ENCODE data around the gene WNT11.

WNT11 gene

GRCh38 chr11:76242004-76242779 is 35.9 kb upstream of the WNT11 start:
- ATAC-seq, result no peak
- no peak overlapping the region for H3K4me3 Mint-ChIP-seq
- no peak for DNase-seq
- no peaks in the 10 kb centered on the region for H3K4me1 Mint-ChIP-seq
- no peak overlapping the region for H3K27ac Mint-ChIP-seq
- H3K27me3 Mint-ChIP-seq, result peaks cover 7% of the 10 kb centered on the region
- no peaks in the 10 kb centered on the region for H3K9me3 Mint-ChIP-seq

DNA sequence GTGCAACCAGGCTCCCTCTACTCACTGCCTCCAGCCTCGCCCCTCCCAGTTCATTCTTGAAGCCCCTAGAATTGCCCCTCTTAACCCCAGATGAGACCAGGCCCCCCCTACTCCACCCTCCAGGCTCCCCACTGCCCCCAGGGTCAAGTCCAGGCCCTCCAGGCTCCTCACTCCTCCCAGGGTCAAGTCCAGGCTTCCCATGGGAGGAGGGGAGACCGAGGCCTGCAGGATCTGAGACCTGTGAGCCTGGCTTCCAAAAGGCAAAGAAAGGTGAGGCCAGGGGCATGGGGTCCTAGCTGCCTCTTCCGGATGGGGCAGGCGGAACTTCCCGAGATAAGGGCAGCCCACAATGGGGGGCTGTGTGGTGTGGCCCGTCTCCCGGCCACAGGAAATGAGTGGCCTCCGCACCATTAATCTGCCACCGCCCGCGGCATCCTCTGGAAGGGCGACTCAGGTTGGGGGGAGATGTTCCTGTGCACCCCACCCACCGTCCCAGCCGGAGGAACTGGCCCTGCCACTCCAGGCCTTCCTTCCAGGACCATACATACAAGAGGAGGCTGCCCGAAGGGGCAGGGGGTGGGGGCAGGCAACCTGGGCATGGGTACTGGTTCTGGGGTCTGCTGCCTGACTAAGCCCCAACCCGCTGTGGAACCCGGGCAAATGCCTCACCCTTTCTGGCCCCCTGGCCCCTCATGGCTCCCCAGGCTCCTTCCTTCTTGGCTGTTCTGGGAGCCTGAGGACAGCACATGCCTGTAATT is 35.1 kb upstream of the WNT11 start:
- DNase-seq (no peak), ATAC-seq (no peak)
- Mint-ChIP-seq H3K4me3 (no peak overlapping the region), H3K27me3 (peaks cover 7% of the 10 kb centered on the region), H3K27ac (no peak overlapping the region), H3K9me3 (no peaks in the 10 kb centered on the region), H3K4me1 (peaks cover 7% of the 10 kb centered on the region)

DNA sequence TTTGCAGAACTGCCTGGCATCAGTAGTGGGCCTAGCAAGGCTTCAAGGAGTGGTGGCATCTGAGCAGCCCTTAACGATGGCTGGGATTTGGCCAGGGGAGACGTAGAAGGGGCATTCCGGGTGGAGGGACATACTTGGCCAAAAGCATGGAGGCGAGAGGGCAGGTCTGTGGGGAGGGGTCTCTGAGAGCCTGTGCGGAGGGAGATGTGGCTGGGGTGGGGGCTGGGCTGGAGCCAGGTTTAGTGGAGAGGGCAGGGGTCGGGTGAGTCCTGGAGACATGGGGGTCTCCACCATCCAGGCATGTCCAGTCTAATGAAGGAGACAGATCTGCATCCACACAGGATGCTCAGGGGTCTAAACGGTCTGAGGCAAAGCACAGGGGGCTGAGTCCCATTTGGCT is 34.4 kb upstream of the WNT11 start:
- no peak for DNase-seq
- Mint-ChIP-seq H3K9me3 (no peaks in the 10 kb centered on the region), H3K27me3 (peaks cover 7% of the 10 kb centered on the region), H3K4me3 (no peak overlapping the region), H3K27ac (no peak overlapping the region), H3K4me1 (peaks cover 15% of the 10 kb centered on the region)
- no peak for ATAC-seq

GRCh38 chr11:76240161-76240540 is 33.8 kb upstream of the WNT11 start:
- peaks cover 7% of the 10 kb centered on the region for H3K27me3 Mint-ChIP-seq
- ATAC-seq (no peak), DNase-seq (no peak)
- H3K9me3 Mint-ChIP-seq, result no peaks in the 10 kb centered on the region
- peaks cover 20% of the 10 kb centered on the region for H3K4me1 Mint-ChIP-seq
- H3K27ac Mint-ChIP-seq, result no peak overlapping the region
- no peak overlapping the region for H3K4me3 Mint-ChIP-seq

DNA sequence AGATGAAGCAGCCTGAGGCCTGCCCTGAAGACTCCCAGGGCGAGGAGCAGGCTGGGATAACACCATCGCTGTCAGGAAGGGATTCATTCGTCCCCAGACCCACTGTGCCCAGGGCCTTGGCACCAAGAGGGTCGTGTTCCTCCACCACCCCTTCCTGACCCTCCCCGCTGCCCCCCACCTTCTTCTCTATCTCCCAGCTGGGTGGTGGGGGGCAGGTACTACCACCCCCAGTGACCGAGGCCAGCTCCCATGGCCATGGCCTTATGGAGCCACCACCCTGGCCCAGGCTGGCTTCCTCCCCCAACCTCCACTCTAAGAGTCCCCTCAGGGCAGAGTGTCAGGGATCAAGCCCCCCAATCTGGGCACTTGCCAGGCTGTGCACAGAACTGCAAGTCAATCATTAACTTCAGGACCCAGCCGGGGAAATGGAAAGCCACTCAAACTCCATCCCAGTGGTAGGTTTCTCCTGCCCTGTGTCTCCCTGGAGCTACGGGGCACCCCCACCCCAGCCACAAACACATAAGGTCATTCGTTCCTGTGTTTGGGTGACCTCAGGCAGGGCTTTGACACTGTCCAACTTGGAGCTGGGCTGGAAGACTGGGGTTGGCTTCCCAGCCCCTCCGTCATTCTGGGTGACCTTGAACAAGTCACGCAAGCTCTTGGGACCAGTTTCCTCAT is 33.3 kb upstream of the WNT11 start:
- Mint-ChIP-seq H3K4me3 (no peak overlapping the region), H3K27ac (no peak overlapping the region), H3K27me3 (peaks cover 7% of the 10 kb centered on the region), H3K4me1 (peaks cover 25% of the 10 kb centered on the region), H3K9me3 (no peaks in the 10 kb centered on the region)
- ATAC-seq (no peak), DNase-seq (no peak)

GRCh38 chr11:76238551-76238950 is 32.2 kb upstream of the WNT11 start:
- H3K4me3 Mint-ChIP-seq, result no peak overlapping the region
- H3K27ac Mint-ChIP-seq, result no peak overlapping the region

GRCh38 chr11:76237914-76238313 is 31.6 kb upstream of the WNT11 start:
- Mint-ChIP-seq H3K9me3 (no peaks in the 10 kb centered on the region), H3K4me3 (no peak overlapping the region), H3K4me1 (peaks cover 42% of the 10 kb centered on the region), H3K27me3 (peaks cover 10% of the 10 kb centered on the region), H3K27ac (no peak overlapping the region)
- no peak for DNase-seq
- ATAC-seq, result no peak

More at GRCh38 chr11:76238551-76238950, 32.2 kb upstream of the WNT11 start:
- H3K27me3 Mint-ChIP-seq, result peaks cover 10% of the 10 kb centered on the region
- no peaks in the 10 kb centered on the region for H3K9me3 Mint-ChIP-seq
- no peak for ATAC-seq
- H3K4me1 Mint-ChIP-seq, result peaks cover 36% of the 10 kb centered on the region
- DNase-seq, result no peak

DNA sequence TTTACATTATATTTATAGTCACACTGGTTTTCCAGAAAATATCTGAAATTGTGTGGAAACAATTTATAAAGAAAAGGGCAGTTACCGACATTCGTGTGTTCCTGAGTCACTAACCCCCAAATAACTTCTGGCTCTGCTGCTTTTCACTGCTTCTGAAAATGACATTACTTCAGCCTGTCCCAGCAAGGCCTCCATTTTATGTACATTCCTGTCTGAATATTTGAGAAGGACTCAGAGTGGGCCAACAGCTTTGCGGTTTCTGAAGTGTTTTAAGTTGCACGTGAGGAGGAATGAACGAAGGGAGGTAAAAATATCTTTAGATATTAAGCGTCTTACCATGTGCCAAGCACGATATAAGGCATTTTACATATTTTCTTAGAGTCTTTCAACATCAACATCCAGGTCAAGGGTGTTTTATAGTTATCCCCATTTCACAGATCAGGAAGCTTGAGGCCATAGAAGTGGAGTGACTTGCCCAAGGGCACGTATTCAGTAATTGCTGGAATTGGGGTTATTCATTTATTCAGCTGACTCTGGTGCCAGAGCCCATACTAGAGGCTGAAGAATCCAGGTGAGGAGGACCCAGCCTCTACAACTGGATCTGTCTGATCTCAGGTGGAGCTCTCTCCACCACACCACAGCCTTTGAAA is 30.8 kb upstream of the WNT11 start:
- DNase-seq, result no peak
- no peak for ATAC-seq
- Mint-ChIP-seq H3K9me3 (no peaks in the 10 kb centered on the region), H3K4me3 (peak overlapping the region; percentile 36 to 99), H3K4me1 (peaks cover 50% of the 10 kb centered on the region), H3K27ac (no peak overlapping the region), H3K27me3 (peaks cover 7% of the 10 kb centered on the region)

DNA sequence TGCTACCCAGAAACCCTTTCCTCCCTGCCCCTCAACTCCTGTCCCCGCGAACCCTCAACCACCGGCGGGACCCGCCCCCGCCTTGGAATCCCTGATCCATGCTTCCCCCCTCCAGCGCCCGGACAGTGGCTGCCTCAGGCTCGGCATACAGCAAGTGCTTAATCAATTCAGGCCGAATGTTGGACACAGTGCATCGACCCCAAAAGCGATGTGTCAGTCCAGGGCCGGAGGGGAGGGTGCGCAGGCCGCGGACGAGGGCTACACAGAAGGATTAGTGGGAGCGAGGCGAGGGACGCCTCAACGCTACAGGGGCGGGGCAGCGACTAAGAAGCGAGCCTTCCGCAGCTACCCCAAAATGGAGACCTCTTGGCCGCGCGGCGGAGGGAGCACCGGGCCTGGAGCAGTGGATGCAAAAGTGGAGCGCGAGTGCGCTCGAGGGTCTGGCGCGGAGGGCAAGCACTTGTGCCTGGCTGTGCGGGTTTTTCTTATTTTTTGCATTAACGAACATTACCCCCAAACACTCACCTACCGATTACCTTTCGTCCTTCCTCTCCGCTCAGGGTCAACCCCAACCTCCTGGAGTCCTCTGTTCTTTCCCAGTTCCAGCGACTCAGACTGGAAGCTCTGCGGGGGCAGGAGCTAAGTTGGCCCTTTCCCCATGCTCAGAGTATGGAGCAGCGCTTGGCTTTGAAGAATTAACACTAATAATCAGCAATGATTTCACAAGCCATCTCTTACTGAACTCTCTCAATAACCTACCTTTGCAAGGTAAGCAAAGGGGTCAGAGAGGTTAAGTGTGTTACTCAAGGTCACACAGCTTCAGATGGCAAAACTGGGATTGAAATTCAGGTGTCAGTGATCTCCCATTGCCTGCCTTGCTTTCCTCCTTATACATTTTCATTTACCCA is 30.0 kb upstream of the WNT11 start:
- ATAC-seq, result peak; percentile 22
- H3K9me3 Mint-ChIP-seq, result no peaks in the 10 kb centered on the region
- peaks cover 7% of the 10 kb centered on the region for H3K27me3 Mint-ChIP-seq
- H3K27ac Mint-ChIP-seq, result peak overlapping the region; percentile 96 to 100
- peak; percentile 58 to 67 for DNase-seq
- peak overlapping the region; percentile 88 to 99 for H3K4me3 Mint-ChIP-seq
- H3K4me1 Mint-ChIP-seq, result peaks cover 58% of the 10 kb centered on the region

- Mint-ChIP-seq H3K27ac (peak overlapping the region; percentile 96 to 100), H3K9me3 (no peaks in the 10 kb centered on the region), H3K4me1 (peaks cover 67% of the 10 kb centered on the region), H3K4me3 (peak overlapping the region; percentile 88 to 99), H3K27me3 (peaks cover 11% of the 10 kb centered on the region)
- peak; percentile 93 to 95 for DNase-seq
- peak; percentile 86 for ATAC-seq
Measured at GRCh38 chr11:76235233-76236091, 29.2 kb upstream of the WNT11 start.

GRCh38 chr11:76234416-76235232 is 28.3 kb upstream of the WNT11 start:
- DNase-seq, result peak in 1 of 2 donors; percentile 41

DNA sequence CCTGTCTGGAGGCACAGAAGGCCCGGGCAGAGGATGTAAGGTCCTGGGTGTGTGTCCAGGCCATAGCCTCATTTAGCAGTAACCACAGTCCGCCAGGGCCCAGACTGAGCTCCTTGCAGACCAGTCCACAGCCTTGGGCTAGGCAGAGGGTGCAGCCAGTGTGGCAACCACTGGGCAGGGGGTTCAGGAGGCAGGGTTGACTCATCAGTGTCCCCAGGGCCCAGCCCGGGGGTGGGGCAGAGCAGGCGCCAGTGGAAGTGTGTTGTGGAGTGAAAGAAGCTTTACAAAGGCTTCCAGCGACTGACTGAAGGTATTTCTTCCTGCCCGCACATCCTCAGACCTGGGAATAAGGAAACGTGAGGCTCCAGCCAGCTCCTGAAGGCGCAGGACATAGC is 27.7 kb upstream of the WNT11 start:
- Mint-ChIP-seq H3K27me3 (peaks cover 18% of the 10 kb centered on the region), H3K9me3 (no peaks in the 10 kb centered on the region), H3K4me1 (peaks cover 67% of the 10 kb centered on the region), H3K27ac (no peak overlapping the region), H3K4me3 (peak overlapping the region; percentile 88 to 99)
- DNase-seq, result peak in 1 of 2 donors; percentile 23
- no peak for ATAC-seq

More at GRCh38 chr11:76234416-76235232, 28.3 kb upstream of the WNT11 start:
- peak; percentile 22 for ATAC-seq
- peaks cover 18% of the 10 kb centered on the region for H3K27me3 Mint-ChIP-seq
- peak overlapping the region; percentile 96 to 100 for H3K27ac Mint-ChIP-seq
- H3K9me3 Mint-ChIP-seq, result no peaks in the 10 kb centered on the region
- peak overlapping the region; percentile 88 to 99 for H3K4me3 Mint-ChIP-seq
- peaks cover 67% of the 10 kb centered on the region for H3K4me1 Mint-ChIP-seq
